Type B pancreatic cell (in vitro differentiated cells): Measurements from ENCODE around the gene PHAF1. TPM values are rescaled to one million over a fixed set of nuclear protein-coding genes. Genes with fewer than 3 reads are reported as not detected.

Experiments
- DNase-seq: peaks from one replicate; pipeline ENCODE4 v3.0.0; 2021; ENCODE audit warnings: mixed read lengths; ENCODE audit not compliant: unreplicated experiment; ENCODE audit errors: extremely low spot score
- H3K27ac Mint-ChIP-seq: 2 replicates; pipeline ENCODE4 v1.8.0; 2021; ENCODE audit warnings: mild to moderate bottlenecking, mixed read lengths
- H3K27me3 Mint-ChIP-seq: 2 replicates; pipeline ENCODE4 v1.8.0; 2021; ENCODE audit warnings: mixed read lengths
- H3K36me3 Mint-ChIP-seq: 2 replicates; pipeline ENCODE4 v1.8.0; 2021; ENCODE audit warnings: mixed read lengths
- H3K4me1 Mint-ChIP-seq: one replicate; pipeline ENCODE4 v1.8.0; 2021; ENCODE audit warnings: mixed read lengths; ENCODE audit not compliant: unreplicated experiment
- H3K4me3 Mint-ChIP-seq: 2 replicates; pipeline ENCODE4 v1.8.0; 2021; ENCODE audit warnings: mild to moderate bottlenecking, mixed read lengths
- H3K9me3 Mint-ChIP-seq: 2 replicates; pipeline ENCODE4 v1.8.0; 2021; ENCODE audit warnings: mixed read lengths
- CTCF ChIP-seq: fragments of 200-600 bp; sonication (generic); conservative IDR thresholded peaks from 2 replicates; pipeline ENCODE4 v1.5.0; 2021; ENCODE audit warnings: antibody characterized with exemption, mild to moderate bottlenecking
- total RNA-seq: library from RNA; stranded (reverse); gene quantifications from 2 replicates; pipeline ENCODE4 v1.2.1, GENCODE V29; 2021; ENCODE audit warnings: low replicate concordance

Gene PHAF1
- total RNA-seq, 1 donor from 2014 or later: 22.8 TPM

DNA sequence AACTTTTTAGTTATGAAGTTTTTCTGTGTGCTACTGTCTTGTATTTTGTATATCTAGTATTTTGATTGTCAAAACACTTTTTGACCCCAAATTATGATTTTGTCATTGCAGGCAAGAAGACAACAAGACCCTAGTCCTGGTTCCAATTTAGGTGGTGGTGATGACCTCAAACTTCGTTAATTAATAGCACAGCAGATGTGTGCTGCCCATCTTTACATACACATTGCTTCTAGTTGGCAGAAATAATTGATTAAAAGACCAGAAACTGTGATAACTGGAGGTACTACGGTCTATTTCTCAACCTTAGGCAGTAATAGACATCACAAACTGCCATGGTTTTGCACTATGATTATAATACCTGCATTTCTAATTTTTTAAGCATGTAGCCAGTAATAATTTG is 11.1 kb upstream of the PHAF1 start:
- no peak for TF ChIP-seq CTCF
- no peaks in the 10 kb centered on the region for H3K9me3 Mint-ChIP-seq
- H3K27ac Mint-ChIP-seq: no peak overlapping the region
- H3K4me3 Mint-ChIP-seq: no peak overlapping the region
- H3K4me1 Mint-ChIP-seq: no peaks in the 10 kb centered on the region
- no peaks in the 10 kb centered on the region for H3K27me3 Mint-ChIP-seq
- H3K36me3 Mint-ChIP-seq: peaks cover 3% of the 10 kb centered on the region
- DNase-seq: no peak

DNA sequence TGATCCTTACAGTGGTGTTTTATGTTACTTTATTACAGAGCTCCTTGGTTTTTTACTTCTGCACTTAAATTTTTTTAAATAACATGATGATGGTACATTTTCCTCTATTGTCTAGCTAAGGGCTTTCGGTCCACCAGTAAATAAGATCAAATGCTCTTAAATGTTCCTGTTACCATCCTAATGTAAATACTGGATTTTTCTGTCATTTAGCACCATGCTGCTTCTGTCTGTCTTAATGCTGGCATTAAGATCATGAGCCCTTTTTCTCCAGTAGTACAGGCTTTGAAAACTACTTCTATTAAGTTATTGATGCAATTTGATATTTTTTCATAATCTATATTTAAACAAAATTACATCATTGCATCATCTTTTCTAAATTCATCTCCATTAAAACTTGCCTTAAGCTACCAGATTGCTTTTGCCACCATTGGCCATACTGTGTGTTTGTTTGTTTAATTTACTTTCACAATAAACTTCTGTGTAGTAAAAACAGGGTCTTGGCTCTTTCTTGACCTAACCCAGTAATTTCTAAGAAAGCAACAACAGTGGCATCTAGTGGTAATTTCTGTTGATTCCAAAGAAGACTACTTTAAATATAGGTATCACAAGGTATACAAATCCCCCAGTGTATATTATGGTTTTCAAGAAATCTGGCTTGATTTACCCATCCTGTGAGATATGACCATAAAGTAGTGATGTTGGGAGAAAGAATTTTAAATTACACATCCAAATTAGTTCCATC is 9.0 kb upstream of the PHAF1 start:
- DNase-seq: no peak
- Mint-ChIP-seq H3K4me1 (peaks cover 9% of the 10 kb centered on the region), H3K9me3 (no peaks in the 10 kb centered on the region), H3K27ac (no peak overlapping the region), H3K36me3 (peaks cover 3% of the 10 kb centered on the region), H3K27me3 (no peaks in the 10 kb centered on the region), H3K4me3 (no peak overlapping the region)
- TF ChIP-seq CTCF: peak; percentile 53

GRCh38 chr16:67101311-67102082 is 8.2 kb upstream of the PHAF1 start:
- Mint-ChIP-seq H3K4me1 (peaks cover 9% of the 10 kb centered on the region), H3K4me3 (no peak overlapping the region)
- TF ChIP-seq CTCF: no peak

DNA sequence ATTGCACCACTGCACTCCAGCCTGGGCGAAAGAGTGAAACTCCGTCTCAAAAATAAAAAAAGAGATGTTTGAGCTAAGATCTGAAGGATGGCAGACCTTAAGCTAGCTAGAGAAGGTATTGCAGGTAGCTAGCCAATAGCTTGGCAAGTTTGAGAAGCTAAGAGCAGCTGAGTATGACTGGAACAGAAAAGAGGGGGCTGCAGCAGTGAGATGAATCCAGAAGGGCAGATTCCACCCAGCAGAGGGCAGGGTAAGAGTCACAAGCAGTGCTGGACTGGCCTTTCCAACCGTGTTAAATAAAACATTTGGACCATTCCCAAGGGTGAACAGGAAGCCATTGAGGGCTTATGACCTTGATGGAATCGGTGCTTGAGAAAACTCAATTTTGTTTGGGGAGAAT is 5.7 kb upstream of the PHAF1 start:
- Mint-ChIP-seq H3K9me3 (no peaks in the 10 kb centered on the region), H3K27ac (peak overlapping the region; percentile 46), H3K4me3 (no peak overlapping the region), H3K36me3 (peaks cover 3% of the 10 kb centered on the region), H3K4me1 (peaks cover 9% of the 10 kb centered on the region), H3K27me3 (no peaks in the 10 kb centered on the region)
- peak; percentile 64 for TF ChIP-seq CTCF
- DNase-seq: no peak

More at GRCh38 chr16:67101311-67102082, 8.2 kb upstream of the PHAF1 start:
- Mint-ChIP-seq H3K36me3 (peaks cover 3% of the 10 kb centered on the region), H3K9me3 (no peaks in the 10 kb centered on the region), H3K27me3 (no peaks in the 10 kb centered on the region), H3K27ac (no peak overlapping the region)
- no peak for DNase-seq

DNA sequence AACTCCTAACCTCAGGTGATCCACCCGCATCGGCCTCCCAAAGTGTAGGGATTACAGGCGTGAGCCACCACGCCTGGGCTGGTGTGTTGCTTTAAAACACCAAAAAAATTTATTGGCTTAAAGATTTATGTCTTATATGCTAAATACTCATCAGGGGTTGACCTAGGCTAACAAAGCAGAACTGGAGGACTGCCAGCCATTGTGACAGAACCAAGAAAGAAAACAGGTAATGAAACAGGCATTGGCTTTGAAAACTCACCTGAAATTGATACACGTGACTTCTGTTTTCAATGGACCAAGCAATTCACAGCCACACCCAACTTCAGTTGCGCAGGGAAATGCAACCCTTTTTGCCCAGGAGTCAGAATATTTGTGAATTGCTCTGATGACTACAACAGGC is 4.9 kb upstream of the PHAF1 start:
- peak overlapping the region; percentile 40 for H3K4me3 Mint-ChIP-seq
- no peaks in the 10 kb centered on the region for H3K27me3 Mint-ChIP-seq
- TF ChIP-seq CTCF: no peak
- H3K36me3 Mint-ChIP-seq: no peaks in the 10 kb centered on the region
- H3K4me1 Mint-ChIP-seq: peaks cover 14% of the 10 kb centered on the region
- H3K27ac Mint-ChIP-seq: no peak overlapping the region
- no peaks in the 10 kb centered on the region for H3K9me3 Mint-ChIP-seq
- no peak for DNase-seq
